ENCODE data around the gene LAMA4. TPM values are rescaled to one million over a fixed set of nuclear protein-coding genes. Genes with fewer than 3 reads are reported as not detected.
A peak's percentile ranks its signal among the peaks of the same experiment; 100 is the strongest.

Gene LAMA4
- total RNA-seq, 6 donors from 2014 or later: 29.5 to 119 (median 58.9) TPM

DNA sequence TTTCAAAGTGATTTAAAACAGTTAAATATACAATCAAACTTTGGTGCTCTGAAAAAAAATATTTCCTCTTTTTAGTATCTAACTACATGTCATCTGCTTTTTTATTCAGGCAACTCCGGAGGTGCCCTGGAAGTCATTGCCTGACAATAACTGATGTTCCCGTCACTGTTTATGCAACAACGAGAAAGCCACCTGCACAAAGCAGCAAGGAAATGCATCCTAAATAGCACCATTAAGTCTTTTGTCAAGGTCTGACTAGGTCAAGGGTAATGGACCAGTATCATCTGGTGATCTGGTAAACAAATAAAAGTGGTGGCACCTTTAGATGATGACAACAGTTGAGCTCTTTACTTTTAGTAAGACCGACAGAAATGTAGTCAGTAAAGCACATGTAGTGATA, 153.8 kb downstream of the LAMA4 start:
- WGBS, 2 donors: 57 to 63% methylated on average over 4 of the region's 4 CpGs

DNA sequence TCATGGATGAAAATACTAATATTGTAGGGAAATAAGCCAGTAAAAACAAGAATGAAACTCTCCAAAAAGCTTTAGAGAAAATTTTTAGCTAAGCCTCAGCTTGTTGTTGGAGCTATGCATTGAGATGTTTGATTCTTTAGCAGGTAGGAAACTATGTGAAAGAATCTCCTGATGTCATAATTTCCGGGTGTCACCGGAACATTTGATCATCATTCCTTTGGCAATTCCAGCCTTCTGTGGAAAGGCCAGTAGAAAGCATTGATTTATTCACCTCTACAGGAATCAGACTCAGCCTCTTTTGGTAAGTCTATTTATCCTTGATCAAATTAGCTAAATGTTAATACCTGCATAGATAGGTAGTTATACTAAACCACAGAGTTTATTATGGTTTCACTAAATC, 157.5 kb downstream of the LAMA4 start:
- WGBS, 2 donors: 95 to 96% methylated on average over 2 of the region's 2 CpGs
- Histone ChIP-seq H3K27ac (no peak overlapping the region), H3K4me1 (no peaks in the 10 kb centered on the region), H3K36me3 (no peaks in the 10 kb centered on the region), H3K4me3 (no peak overlapping the region), H3K27me3 (no peaks in the 10 kb centered on the region), H3K9me3 (no peaks in the 10 kb centered on the region)
- TF ChIP-seq, protein P1, sequence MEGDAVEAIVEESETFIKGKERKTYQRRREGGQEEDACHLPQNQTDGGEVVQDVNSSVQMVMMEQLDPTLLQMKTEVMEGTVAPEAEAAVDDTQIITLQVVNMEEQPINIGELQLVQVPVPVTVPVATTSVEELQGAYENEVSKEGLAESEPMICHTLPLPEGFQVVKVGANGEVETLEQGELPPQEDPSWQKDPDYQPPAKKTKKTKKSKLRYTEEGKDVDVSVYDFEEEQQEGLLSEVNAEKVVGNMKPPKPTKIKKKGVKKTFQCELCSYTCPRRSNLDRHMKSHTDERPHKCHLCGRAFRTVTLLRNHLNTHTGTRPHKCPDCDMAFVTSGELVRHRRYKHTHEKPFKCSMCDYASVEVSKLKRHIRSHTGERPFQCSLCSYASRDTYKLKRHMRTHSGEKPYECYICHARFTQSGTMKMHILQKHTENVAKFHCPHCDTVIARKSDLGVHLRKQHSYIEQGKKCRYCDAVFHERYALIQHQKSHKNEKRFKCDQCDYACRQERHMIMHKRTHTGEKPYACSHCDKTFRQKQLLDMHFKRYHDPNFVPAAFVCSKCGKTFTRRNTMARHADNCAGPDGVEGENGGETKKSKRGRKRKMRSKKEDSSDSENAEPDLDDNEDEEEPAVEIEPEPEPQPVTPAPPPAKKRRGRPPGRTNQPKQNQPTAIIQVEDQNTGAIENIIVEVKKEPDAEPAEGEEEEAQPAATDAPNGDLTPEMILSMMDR (IDR thresholded peaks at IDR 0.05): no peak
- TF ChIP-seq EP300 (IDR thresholded peaks at IDR 0.05): no peak
- ATAC-seq (ENCODE audit: low FRiP score in 2 of 2): no peak
- DNase-seq: no peak

More for the DNA sequence above, 153.8 kb downstream of the LAMA4 start:
- H3K27me3 ChIP-seq: no peaks in the 10 kb centered on the region
- DNase-seq (no peak), ATAC-seq (ENCODE audit: low FRiP score in 2 of 2) (no peak)
- H3K4me3 ChIP-seq: no peak overlapping the region
- H3K9me3 ChIP-seq: no peaks in the 10 kb centered on the region
- H3K4me1 ChIP-seq: no peaks in the 10 kb centered on the region
- no peaks in the 10 kb centered on the region for H3K36me3 ChIP-seq
- H3K27ac ChIP-seq: no peak overlapping the region
- TF ChIP-seq, protein P1 (IDR thresholded peaks at IDR 0.05): no peak
- TF ChIP-seq EP300 (IDR thresholded peaks at IDR 0.05) (no peak), POLR2AphosphoS5 (IDR thresholded peaks at IDR 0.05) (no peak), POLR2A (IDR thresholded peaks at IDR 0.05) (no peak)

DNA sequence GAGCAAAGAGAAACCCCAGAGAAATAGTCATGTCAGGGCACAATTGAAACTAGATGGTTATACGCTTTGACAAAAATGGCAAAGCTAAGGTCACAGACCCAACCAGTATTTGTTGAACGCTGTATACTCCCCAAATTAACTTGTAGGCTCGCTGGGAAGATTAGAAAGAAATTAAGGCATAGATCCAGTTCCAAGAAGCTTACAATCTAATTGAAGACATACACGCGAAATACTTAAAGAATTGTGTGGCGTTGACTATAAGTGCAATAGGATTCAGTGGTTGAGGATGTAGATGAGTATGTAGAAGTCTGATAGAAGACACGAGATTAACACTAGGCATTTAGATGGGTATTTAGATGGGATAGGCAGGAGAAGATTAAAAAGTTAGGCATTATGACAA, 166.5 kb downstream of the LAMA4 start:
- no peak for TF ChIP-seq POLR2A (IDR thresholded peaks at IDR 0.05)
- TF ChIP-seq EP300 (IDR thresholded peaks at IDR 0.05): no peak
- TF ChIP-seq POLR2AphosphoS5 (IDR thresholded peaks at IDR 0.05): no peak
- TF ChIP-seq, protein P1 (IDR thresholded peaks at IDR 0.05): no peak
- 20 to 25% methylated on average over 7 of the region's 7 CpGs for WGBS, 2 donors
- peak overlapping the region; percentile 64 to 88 (median 69) for H3K4me3 ChIP-seq

DNA sequence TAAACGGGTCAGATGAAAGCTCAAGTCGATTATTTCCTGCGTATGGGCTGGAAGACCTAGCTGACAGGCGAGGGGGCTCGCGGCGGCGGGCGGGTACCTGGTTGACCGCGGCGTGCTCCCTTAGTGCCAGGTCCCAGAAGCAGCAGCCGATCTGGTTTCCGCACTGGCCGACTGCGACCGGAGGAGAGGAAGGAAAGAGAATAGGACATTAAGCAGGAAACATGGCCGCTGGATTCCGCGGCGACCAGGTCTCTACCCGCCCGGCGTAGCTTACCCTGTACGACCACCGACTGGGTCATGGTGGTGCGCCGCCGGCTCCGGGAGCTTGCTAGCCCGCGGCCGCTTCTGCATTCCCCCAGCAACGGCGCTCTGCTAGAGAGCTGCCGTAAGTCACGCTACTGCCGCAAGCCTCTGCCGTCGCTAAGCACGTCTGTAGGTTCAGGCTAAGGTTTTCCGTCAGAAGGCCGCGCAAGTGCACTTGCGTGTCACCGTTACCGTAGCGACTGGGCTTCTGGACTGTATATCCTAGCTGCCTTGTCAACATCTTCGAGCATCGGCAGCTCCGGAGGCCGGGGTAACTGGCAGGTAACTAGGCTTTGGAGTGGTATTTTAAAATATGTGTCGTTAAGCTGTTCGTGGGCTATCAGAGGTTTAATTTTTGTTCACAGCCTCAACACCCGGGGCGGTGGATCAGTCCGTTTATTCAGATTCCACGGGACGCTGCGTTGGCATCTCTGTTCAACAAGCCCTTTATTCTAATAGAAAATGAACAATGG, 167.0 kb downstream of the LAMA4 start, which contains the start of the genes FAM229B and TUBE1:
FAM229B (plus strand) TSS at position 456 of the 776 bp plus-strand sequence. CDS start 11,693 bp downstream, outside the sequence.
TUBE1 (minus strand) TSS at position 347 of the 776 bp plus-strand sequence; CDS start at position 299, 48 bp downstream.
- Histone ChIP-seq H3K9me3 (no peaks in the 10 kb centered on the region), H3K27ac (peak within 1 kb of the TSS; percentile 77 to 87 (median 84)), H3K4me3 (peak within 1 kb of the TSS; percentile 64 to 88 (median 69)), H3K27me3 (no peaks in the 10 kb centered on the region), H3K4me1 (peaks cover 3 to 12% (median 11%) of the 10 kb centered on the region in 4 donors), H3K36me3 (peaks cover 0 to 18% (median 0%) of the 10 kb centered on the region in 4 donors)
- ATAC-seq (ENCODE audit: low FRiP score in 2 of 2): peak; percentile 99
- TF ChIP-seq EP300 (IDR thresholded peaks at IDR 0.05) (no peak), POLR2A (IDR thresholded peaks at IDR 0.05) (peak in 2 of 4 donors; percentile 73 to 86), POLR2AphosphoS5 (IDR thresholded peaks at IDR 0.05) (peak; percentile 14 to 83)
- TF ChIP-seq, protein P1 (IDR thresholded peaks at IDR 0.05): peak in 1 of 6 experiments; percentile 4
- WGBS, 2 donors: 0 to 1% methylated on average over 28 to 54 of the region's 60 CpGs
- DNase-seq: peak; percentile 93 to 98

More for the DNA sequence above, 166.5 kb downstream of the LAMA4 start:
- Histone ChIP-seq H3K27me3 (no peaks in the 10 kb centered on the region), H3K27ac (peak overlapping the region; percentile 77 to 87 (median 84)), H3K9me3 (no peaks in the 10 kb centered on the region), H3K36me3 (peaks cover 0 to 15% (median 0%) of the 10 kb centered on the region in 4 donors), H3K4me1 (peaks cover 3 to 12% (median 11%) of the 10 kb centered on the region in 4 donors)
- DNase-seq (no peak), ATAC-seq (ENCODE audit: low FRiP score in 2 of 2) (no peak)
